Progenitor cell of endocrine pancreas (in vitro differentiated cells): ENCODE results near the gene CDKN1B. TPM values are rescaled to one million over a fixed set of nuclear protein-coding genes. Genes with fewer than 3 reads are reported as not detected.

Source experiments
- DNase-seq: peaks from one replicate; pipeline ENCODE4 v3.0.0; 2021; ENCODE audit warnings: low spot score; ENCODE audit not compliant: unreplicated experiment
- H3K27ac Mint-ChIP-seq: 2 replicates; pipeline ENCODE4 v1.8.0; 2021; ENCODE audit warnings: mild to moderate bottlenecking, moderate library complexity, mixed read lengths
- H3K27me3 Mint-ChIP-seq: 2 replicates; pipeline ENCODE4 v1.8.0; 2021; ENCODE audit warnings: mixed read lengths
- H3K36me3 Mint-ChIP-seq: 2 replicates; pipeline ENCODE4 v1.8.0; 2022; ENCODE audit warnings: mixed read lengths; ENCODE audit not compliant: insufficient read depth
- H3K4me1 Mint-ChIP-seq: 2 replicates; pipeline ENCODE4 v1.8.0; 2021; ENCODE audit warnings: low read depth, mixed read lengths
- H3K4me3 Mint-ChIP-seq: 2 replicates; pipeline ENCODE4 v1.8.0; 2021; ENCODE audit warnings: low read depth, mild to moderate bottlenecking, moderate library complexity, mixed read lengths
- H3K9me3 Mint-ChIP-seq: 2 replicates; pipeline ENCODE4 v1.8.0; 2021; ENCODE audit warnings: low read depth, mixed read lengths
- total RNA-seq: library from RNA; stranded (reverse); gene quantifications from 2 replicates; pipeline ENCODE4 v1.2.1, GENCODE V29; 2021
- TF ChIP-seq, protein P1 (sequence below): fragments of 200-600 bp; sonication (generic); IDR thresholded peaks from one replicate; pipeline ENCODE4 v1.5.0; 2021; ENCODE audit warnings: antibody characterized with exemption, mild to moderate bottlenecking; ENCODE audit not compliant: unreplicated experiment

CDKN1B gene
- total RNA-seq, 1 donor from 2014 or later, result 40.8 TPM

- H3K36me3 Mint-ChIP-seq, result peaks cover 5% of the 10 kb centered on the region
- H3K4me1 Mint-ChIP-seq, result peaks cover 11% of the 10 kb centered on the region
- no peak overlapping the region for H3K4me3 Mint-ChIP-seq
- H3K27ac Mint-ChIP-seq, result no peak overlapping the region
- no peaks in the 10 kb centered on the region for H3K9me3 Mint-ChIP-seq
- TF ChIP-seq, protein P1, sequence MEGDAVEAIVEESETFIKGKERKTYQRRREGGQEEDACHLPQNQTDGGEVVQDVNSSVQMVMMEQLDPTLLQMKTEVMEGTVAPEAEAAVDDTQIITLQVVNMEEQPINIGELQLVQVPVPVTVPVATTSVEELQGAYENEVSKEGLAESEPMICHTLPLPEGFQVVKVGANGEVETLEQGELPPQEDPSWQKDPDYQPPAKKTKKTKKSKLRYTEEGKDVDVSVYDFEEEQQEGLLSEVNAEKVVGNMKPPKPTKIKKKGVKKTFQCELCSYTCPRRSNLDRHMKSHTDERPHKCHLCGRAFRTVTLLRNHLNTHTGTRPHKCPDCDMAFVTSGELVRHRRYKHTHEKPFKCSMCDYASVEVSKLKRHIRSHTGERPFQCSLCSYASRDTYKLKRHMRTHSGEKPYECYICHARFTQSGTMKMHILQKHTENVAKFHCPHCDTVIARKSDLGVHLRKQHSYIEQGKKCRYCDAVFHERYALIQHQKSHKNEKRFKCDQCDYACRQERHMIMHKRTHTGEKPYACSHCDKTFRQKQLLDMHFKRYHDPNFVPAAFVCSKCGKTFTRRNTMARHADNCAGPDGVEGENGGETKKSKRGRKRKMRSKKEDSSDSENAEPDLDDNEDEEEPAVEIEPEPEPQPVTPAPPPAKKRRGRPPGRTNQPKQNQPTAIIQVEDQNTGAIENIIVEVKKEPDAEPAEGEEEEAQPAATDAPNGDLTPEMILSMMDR, result no peak
- no peak for DNase-seq
- no peaks in the 10 kb centered on the region for H3K27me3 Mint-ChIP-seq
Measured at GRCh38 chr12:12731785-12732184, 14.6 kb downstream of the CDKN1B start.

DNA sequence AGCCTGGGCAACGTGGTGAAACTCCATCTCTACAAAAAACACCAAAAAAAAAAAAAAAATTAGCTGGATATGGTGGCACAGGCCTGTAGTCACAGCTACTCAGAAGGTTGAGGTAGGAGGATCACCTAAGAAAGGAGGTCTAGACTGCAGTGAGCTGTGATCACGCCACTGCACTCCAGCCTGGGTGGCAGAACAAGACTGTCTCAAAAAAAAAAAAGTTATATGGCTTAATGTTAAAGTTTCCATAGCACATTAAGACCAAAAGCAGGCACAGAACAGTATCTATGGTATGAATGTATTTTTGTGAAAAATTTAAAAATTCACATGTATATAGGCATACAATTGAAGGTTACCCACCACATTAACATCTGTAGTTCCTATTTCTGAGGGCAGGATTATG, 15.9 kb downstream of the CDKN1B start:
- no peaks in the 10 kb centered on the region for H3K9me3 Mint-ChIP-seq

DNA sequence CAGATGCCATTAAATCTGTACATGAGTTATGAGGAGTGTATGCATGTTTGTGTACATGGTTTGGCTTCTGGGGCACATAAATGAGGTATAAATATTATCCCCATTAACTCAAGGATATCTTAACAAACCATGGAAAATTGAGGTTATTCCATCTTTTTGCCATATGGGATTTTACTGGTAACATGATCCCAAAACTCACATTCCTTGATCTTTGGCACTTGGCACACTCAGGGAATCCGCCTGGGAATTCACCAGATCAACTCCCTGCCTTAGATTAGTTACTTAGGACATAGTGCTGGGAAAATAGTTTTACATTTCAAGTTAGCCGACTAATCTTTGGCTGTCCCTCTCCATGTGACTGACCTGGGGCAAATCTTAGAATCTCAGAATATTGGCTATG, 16.9 kb downstream of the CDKN1B start:
- no peaks in the 10 kb centered on the region for H3K27me3 Mint-ChIP-seq
- TF ChIP-seq, protein P1, result no peak
- no peak overlapping the region for H3K4me3 Mint-ChIP-seq
- DNase-seq, result no peak
- H3K4me1 Mint-ChIP-seq, result peaks cover 17% of the 10 kb centered on the region
- peaks cover 3% of the 10 kb centered on the region for H3K36me3 Mint-ChIP-seq
- H3K9me3 Mint-ChIP-seq, result no peaks in the 10 kb centered on the region
- peak overlapping the region; percentile 39 for H3K27ac Mint-ChIP-seq

More for the DNA sequence above, 15.9 kb downstream of the CDKN1B start:
- H3K36me3 Mint-ChIP-seq, result peaks cover 5% of the 10 kb centered on the region
- peaks cover 16% of the 10 kb centered on the region for H3K4me1 Mint-ChIP-seq
- TF ChIP-seq, protein P1, result no peak
- H3K27ac Mint-ChIP-seq, result no peak overlapping the region
- no peaks in the 10 kb centered on the region for H3K27me3 Mint-ChIP-seq
- DNase-seq, result no peak
- H3K4me3 Mint-ChIP-seq, result no peak overlapping the region

- no peak overlapping the region for H3K4me3 Mint-ChIP-seq
- DNase-seq, result no peak
- H3K27me3 Mint-ChIP-seq, result no peaks in the 10 kb centered on the region
- peaks cover 3% of the 10 kb centered on the region for H3K36me3 Mint-ChIP-seq
- peak overlapping the region; percentile 40 for H3K27ac Mint-ChIP-seq
- TF ChIP-seq, protein P1, result no peak
- H3K4me1 Mint-ChIP-seq, result peaks cover 18% of the 10 kb centered on the region
- no peaks in the 10 kb centered on the region for H3K9me3 Mint-ChIP-seq
Measured at GRCh38 chr12:12734561-12735071, 17.4 kb downstream of the CDKN1B start.

DNA sequence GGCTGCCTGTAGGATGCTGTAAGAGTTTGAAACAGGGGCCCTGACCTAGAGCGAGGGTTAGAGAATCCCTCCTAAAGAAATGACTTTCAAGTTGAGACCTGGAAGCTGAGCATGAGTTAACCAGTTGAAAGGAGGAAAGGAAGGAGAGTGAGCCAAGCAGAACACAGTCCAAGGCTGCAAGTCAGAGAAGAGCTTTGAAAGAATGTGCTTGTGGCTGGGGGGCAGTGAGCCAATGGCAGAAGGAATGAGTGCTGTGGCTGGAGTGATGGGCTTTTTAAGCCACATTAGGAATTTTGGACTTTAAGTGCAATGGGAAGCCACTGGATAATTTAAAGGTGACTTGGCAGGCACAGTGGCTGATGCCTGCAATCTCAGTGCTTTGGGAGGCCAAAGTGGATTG, 18.1 kb downstream of the CDKN1B start:
- no peaks in the 10 kb centered on the region for H3K9me3 Mint-ChIP-seq
- peaks cover 18% of the 10 kb centered on the region for H3K4me1 Mint-ChIP-seq
- no peak for DNase-seq
- H3K4me3 Mint-ChIP-seq, result no peak overlapping the region
- H3K27ac Mint-ChIP-seq, result peak overlapping the region; percentile 40
- H3K36me3 Mint-ChIP-seq, result peaks cover 3% of the 10 kb centered on the region
- no peaks in the 10 kb centered on the region for H3K27me3 Mint-ChIP-seq
- TF ChIP-seq, protein P1, result no peak
